HCT116 (cell line): ENCODE data around the gene UTF1.

Experiments used
- CEBPB ChIP-seq: IDR thresholded peaks from 2 replicates; pipeline ENCODE4 v1.6.1; 2012; ENCODE audit warnings: low read depth
- EZH2phosphoT487 ChIP-seq: fragments of 200-600 bp; IDR thresholded peaks from 2 replicates; pipeline ENCODE4 v1.6.1; 2018; ENCODE audit warnings: antibody characterized with exemption, borderline replicate concordance
- SIN3A ChIP-seq: IDR thresholded peaks from 2 replicates; pipeline ENCODE4 v1.6.1; 2012; ENCODE audit warnings: low read depth
- TF ChIP-seq, protein P1 (sequence below), 3 experiments: fragments of 200-600 bp in 1 of 3; sonication (generic) in 1 of 3; IDR thresholded peaks in 2 of 3; conservative IDR thresholded peaks in 1 of 3; 2 replicates each; pipeline ENCODE4 v1.5.1; 2012 to 2017; ENCODE audit warnings: low read depth in 2 of 3, low read length in 2 of 3, antibody characterized with exemption in 1 of 3, borderline replicate concordance in 1 of 3, control low read depth in 1 of 3, mild to moderate bottlenecking in 1 of 3, mixed read lengths in 1 of 3, mixed run types in 1 of 3, moderate library complexity in 1 of 3; ENCODE audit not compliant: insufficient read depth in 1 of 3
- TF ChIP-seq, protein P2 (sequence below): IDR thresholded peaks from 2 replicates; pipeline ENCODE4 v1.6.1; 2012

GRCh38 chr10:133207041-133207600, 22.9 kb upstream of the UTF1 start:
- TF ChIP-seq, protein P1, sequence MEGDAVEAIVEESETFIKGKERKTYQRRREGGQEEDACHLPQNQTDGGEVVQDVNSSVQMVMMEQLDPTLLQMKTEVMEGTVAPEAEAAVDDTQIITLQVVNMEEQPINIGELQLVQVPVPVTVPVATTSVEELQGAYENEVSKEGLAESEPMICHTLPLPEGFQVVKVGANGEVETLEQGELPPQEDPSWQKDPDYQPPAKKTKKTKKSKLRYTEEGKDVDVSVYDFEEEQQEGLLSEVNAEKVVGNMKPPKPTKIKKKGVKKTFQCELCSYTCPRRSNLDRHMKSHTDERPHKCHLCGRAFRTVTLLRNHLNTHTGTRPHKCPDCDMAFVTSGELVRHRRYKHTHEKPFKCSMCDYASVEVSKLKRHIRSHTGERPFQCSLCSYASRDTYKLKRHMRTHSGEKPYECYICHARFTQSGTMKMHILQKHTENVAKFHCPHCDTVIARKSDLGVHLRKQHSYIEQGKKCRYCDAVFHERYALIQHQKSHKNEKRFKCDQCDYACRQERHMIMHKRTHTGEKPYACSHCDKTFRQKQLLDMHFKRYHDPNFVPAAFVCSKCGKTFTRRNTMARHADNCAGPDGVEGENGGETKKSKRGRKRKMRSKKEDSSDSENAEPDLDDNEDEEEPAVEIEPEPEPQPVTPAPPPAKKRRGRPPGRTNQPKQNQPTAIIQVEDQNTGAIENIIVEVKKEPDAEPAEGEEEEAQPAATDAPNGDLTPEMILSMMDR (IDR thresholded peaks at IDR 0.05 in 2 of 3, conservative IDR thresholded peaks at IDR 0.05 in 1 of 3; ENCODE audit: borderline replicate concordance in 1 of 3, insufficient read depth in 1 of 3, low read depth in 2 of 3, low read length in 2 of 3) = no peak
- TF ChIP-seq EZH2phosphoT487 = no peak
- TF ChIP-seq SIN3A = no peak
- TF ChIP-seq, protein P2, sequence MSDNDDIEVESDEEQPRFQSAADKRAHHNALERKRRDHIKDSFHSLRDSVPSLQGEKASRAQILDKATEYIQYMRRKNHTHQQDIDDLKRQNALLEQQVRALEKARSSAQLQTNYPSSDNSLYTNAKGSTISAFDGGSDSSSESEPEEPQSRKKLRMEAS = no peak
- no peak for TF ChIP-seq CEBPB
